ENCODE data around the gene EPHA1.

Gene EPHA1

DNA sequence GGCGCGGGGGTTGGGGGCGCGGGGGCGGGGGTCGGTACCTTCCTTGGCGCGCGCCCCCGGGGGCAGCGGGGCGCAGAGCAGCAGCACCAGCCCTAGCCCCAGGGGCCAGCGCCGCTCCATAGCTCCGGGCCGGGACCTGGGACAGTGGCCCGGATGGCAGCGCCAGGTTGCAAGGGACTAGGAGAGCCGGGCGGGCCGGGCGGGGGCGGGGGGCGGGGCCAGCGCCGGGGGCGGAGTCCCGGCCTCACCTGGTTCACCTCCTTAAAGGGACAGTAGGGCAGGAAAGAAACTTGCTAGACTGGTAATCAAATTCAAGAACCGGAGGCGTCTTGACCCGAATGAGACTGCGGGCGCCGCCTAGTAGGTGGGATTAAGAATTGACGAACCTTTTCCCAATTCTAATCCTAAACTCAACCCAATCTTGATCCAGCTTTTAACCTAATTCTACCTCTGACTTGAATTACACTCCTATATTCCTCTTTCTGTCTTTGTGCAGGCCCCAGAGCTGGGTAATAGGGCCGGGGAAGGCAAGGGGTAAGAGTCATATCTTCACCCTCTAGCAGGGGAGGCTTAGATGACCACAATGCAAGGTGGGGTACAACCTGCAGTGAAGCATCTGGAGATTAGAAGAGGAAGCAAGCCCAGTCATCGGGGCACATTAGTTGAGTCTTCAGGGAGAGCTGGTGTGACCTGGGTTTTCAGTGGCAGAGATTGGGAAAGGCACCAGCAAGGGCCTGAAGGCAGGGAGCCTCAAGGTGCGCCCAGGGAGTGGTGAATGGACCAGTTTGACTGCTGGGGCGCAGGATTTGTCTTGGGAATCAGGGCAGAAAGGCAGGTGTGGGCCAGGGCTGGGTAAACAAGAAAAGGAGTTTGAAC is at the start of gene EPHA1:
TSS of gene EPHA1 (minus strand) at position 171 of the 876 bp plus-strand sequence. CDS start at position 120, 51 bp downstream.
- TF ChIP-seq ZNF274 (IDR thresholded peaks at IDR 0.05; ENCODE audit: low read depth, low read length) = no peak
- H3K4me3 ChIP-seq (ENCODE audit: low read length) = no peak within 1 kb of the TSS

- no peak overlapping the region for H3K4me3 ChIP-seq (ENCODE audit: low read length)
- TF ChIP-seq ZNF274 (IDR thresholded peaks at IDR 0.05; ENCODE audit: low read depth, low read length) = no peak
Measured at GRCh38 chr7:143458263-143458662, 49.6 kb upstream of the EPHA1 start.

DNA sequence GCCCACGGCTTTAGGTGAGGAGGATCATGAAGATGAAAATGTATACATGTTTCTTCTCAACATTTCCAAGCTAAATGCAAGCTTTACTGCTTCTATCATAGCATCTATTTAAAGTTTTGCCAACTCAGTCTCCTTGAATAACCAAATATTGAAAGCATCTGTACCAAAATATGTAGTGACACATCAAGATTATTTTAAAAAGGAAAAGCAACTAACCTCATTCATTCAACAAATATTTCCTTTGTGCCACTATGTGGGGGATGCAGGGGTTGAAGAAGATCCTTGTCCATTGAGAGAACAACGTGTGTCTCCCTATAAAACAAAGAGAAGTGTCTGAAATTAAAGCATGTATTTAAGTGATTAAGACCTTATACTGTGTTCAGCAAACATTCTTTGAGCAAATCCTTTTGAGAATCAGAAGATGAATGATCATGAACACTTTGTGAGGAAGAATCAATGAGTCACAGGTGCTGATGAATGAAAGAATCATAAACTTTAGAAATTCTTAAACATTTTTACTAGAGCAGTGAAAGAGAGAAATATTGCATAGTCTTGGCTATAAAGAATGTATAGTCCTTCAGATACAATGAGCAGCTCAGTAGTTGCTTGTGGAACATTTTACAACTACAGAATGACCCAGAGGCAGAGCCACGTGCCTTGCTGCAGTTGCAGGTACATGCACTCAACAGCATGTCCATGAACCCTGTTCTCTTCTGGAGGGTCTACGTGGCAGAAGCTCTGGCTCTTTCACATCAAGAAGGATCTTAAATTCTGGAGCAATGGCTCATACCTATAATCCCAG is 48.5 kb upstream of the EPHA1 start:
- H3K4me3 ChIP-seq (ENCODE audit: low read length) = no peak overlapping the region
- TF ChIP-seq ZNF274 (IDR thresholded peaks at IDR 0.05; ENCODE audit: low read depth, low read length) = no peak

DNA sequence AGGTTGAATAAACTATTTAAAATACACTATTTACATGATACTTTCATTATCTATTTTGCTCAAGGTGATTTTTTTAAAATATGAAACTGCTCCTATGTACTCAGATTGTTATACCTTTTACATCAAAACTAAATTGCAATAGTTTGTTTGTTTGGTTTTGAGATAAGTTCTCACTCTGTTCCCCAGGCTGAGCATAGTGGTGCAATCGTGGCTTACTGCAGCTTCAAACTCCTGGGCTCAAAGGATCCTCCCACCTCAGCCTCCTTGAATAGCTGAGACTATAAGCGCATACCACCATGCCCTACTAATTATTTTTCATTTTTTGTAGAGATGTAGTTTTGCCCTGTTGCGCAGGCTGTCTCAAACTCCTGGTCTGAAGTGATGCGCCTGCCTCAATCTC is 47.3 kb upstream of the EPHA1 start:
- no peak for TF ChIP-seq ZNF274 (IDR thresholded peaks at IDR 0.05; ENCODE audit: low read depth, low read length)
- no peak overlapping the region for H3K4me3 ChIP-seq (ENCODE audit: low read length)

- no peak for TF ChIP-seq ZNF274 (IDR thresholded peaks at IDR 0.05; ENCODE audit: low read depth, low read length)
- no peak overlapping the region for H3K4me3 ChIP-seq (ENCODE audit: low read length)
Measured at GRCh38 chr7:143455491-143455890, 46.8 kb upstream of the EPHA1 start.

DNA sequence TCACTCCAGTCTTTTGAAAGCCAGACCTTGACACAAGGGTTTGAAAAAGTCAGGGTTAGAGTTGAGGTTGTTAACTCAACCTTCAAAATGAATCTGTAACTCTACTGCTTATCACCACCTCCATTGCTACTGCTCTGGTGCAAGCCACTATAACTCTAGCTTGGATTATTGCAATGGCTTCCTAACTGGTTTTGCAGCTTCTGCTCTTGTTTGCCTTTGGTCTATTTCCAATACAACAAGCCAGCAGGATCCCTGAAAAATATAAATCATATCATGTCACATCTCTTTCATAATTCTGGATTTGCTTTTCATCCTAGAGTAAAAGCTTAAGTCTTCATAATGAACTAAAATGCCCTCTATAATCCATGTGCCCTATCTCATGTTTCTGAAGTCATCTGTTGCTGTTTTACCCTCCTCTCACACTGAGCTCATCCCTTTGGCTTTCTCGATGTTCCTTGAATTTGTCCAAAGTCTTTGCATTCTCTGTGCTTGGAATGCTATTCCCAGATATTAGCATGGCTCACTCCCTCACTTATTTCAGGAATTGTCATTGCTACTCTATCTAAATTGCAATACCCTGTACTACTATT is 45.5 kb upstream of the EPHA1 start:
- H3K4me3 ChIP-seq (ENCODE audit: low read length) = no peak overlapping the region
- TF ChIP-seq ZNF274 (IDR thresholded peaks at IDR 0.05; ENCODE audit: low read depth, low read length) = no peak

- TF ChIP-seq ZNF274 (IDR thresholded peaks at IDR 0.05; ENCODE audit: low read depth, low read length) = no peak
- no peak overlapping the region for H3K4me3 ChIP-seq (ENCODE audit: low read length)
Measured at GRCh38 chr7:143452495-143452894, 43.8 kb upstream of the EPHA1 start.

GRCh38 chr7:143451746-143452145 is 43.1 kb upstream of the EPHA1 start:
- TF ChIP-seq ZNF274 (IDR thresholded peaks at IDR 0.05; ENCODE audit: low read depth, low read length) = no peak
- no peak overlapping the region for H3K4me3 ChIP-seq (ENCODE audit: low read length)

DNA sequence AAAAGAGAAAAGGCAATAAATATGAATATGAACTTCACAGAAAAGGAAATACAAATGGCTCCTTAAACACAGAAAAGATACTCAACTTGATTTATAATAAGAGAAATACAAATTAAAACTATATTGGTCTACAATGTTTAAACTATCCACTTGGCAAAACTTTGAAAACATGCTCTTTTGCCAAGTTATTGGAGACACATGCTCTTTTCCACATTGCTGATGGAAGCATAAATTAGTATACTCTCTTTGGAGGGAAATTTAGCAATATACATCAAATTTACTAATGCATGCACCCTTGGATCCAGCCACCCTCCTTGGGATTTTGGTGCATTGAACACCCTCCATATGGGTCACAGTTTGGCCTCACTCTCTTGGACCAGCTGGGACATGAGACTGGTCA is 42.5 kb upstream of the EPHA1 start:
- H3K4me3 ChIP-seq (ENCODE audit: low read length) = no peak overlapping the region
- no peak for TF ChIP-seq ZNF274 (IDR thresholded peaks at IDR 0.05; ENCODE audit: low read depth, low read length)

DNA sequence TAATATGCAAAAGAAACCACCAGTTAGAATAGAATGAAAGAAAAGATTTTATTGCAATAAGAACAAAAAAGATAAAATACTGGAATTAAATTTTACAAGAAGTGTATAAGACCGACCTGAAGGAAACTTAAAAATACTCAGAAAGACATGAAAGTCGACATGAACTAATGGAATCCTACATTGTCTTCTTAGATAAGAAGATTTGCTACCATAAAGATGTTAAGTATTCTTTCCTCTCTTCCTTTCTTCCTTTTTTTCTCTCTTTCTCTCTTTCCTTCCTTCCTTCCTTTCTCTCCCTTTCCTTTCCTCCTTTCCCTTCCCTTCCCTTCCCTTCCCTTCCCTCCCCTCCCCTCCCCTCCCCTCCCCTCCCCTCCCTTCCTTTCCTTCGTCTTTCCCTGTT is 41.1 kb upstream of the EPHA1 start:
- no peak for TF ChIP-seq ZNF274 (IDR thresholded peaks at IDR 0.05; ENCODE audit: low read depth, low read length)
- H3K4me3 ChIP-seq (ENCODE audit: low read length) = no peak overlapping the region

DNA sequence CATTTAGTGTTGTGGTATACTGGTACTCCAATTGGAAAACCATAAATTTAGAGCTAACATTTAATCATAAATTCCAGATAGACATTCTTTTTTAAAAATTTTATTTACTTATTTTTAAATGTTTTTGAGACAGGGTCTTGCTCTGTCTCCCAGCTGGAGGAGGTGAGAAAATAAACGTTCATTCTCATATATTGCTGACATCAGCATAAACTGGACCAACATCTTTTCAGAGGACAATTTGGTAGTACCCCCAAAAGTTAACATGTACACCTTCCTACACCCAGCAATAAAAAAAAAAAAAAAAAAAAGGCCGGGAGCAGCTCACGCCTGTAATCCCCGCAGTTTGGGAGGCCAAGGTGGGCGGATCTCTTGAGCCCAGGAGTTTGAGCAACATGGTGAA is 39.8 kb upstream of the EPHA1 start:
- no peak for TF ChIP-seq ZNF274 (IDR thresholded peaks at IDR 0.05; ENCODE audit: low read depth, low read length)
- no peak overlapping the region for H3K4me3 ChIP-seq (ENCODE audit: low read length)

DNA sequence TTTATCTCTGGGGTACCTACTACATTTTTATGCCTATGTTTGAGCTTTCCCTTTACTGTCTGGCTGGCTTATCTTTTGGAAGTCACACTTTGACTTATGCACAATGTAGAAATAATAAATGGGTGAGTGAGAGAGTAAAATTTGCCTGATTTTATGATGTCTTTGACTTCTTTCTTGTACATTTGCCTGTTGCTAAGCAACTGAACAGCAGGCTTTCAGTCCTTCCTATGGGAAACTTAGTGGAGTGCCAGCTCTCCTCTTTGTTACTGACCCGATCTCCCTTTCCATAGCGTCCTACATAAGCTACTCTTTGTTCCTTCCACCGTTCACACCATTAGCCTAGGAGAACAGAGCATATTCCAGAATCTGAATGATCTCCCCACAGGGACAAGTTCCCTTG is 38.8 kb upstream of the EPHA1 start:
- TF ChIP-seq ZNF274 (IDR thresholded peaks at IDR 0.05; ENCODE audit: low read depth, low read length) = no peak
- no peak overlapping the region for H3K4me3 ChIP-seq (ENCODE audit: low read length)

DNA sequence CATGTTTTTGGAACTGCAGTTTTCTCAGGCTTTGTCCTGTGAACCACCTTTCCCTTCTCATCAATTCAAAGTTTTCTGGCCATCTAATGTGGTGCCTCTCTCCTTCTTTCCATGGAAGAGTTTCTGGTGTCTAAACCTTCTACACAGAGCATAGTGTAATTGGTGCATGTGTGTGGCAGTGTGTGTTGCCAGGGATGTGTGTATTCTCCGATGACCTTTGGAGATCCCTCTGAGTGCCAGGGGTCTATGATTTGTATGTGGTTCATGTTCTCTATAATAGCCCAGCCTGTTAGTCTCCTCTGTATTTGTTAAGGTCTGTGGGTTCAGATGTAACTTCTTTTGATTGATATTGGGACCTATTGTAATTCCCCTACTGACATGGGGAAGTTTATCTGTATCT is 36.1 kb upstream of the EPHA1 start:
- TF ChIP-seq ZNF274 (IDR thresholded peaks at IDR 0.05; ENCODE audit: low read depth, low read length) = no peak
- no peak overlapping the region for H3K4me3 ChIP-seq (ENCODE audit: low read length)

DNA sequence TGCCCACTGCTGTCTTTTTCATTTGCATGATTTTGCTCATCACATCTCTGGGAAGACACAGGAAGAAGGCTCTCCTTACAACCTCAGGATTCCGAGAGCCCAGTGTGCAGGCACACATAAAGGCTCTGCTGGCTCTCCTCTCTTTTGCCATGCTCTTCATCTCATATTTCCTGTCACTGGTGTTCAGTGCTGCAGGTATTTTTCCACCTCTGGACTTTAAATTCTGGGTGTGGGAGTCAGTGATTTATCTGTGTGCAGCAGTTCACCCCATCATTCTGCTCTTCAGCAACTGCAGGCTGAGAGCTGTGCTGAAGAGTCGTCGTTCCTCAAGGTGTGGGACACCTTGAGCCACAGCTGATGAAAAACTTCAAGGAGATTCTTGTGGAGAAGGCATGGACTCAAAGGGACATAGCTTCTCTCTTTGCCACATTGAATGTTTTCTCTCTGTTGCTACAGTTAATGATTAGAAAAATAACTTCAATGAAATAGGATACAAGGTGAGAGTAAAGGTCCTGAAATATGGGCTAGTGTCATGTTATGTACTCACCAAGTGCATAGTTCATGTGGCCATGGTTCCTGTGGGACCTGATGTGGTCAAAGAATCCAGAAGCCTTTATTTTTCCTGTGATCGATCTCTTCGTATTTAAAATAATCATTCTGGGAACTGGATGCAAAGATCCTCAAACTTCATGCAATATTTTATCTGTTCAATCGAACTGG is 35.6 kb upstream of the EPHA1 start:
- no peak overlapping the region for H3K4me3 ChIP-seq (ENCODE audit: low read length)
- TF ChIP-seq ZNF274 (IDR thresholded peaks at IDR 0.05; ENCODE audit: low read depth, low read length) = no peak

All from GM08714 (cell line).